HCT116 (cell line): ENCODE results near the gene AMBP. TPM values are rescaled to one million over a fixed set of nuclear protein-coding genes. Genes with fewer than 3 reads are reported as not detected.

Source experiments
- ATAC-seq: fragments of 200-7000 bp; cut with Tn5 transposase; 2 replicates; pipeline ENCODE4 v1.9.1; 2020; ENCODE audit warnings: mild to moderate bottlenecking, moderate library complexity
- BruUV-seq: library from RNA; stranded (reverse); fragments of 400-500 nt; replicated peaks from 2 replicates; lab custom pipeline; 2021; lab: Mats Ljungman, UMichigan
- CTCF ChIA-PET: fragments of 300-600 bp; sonication (Branson Sonifier 250); formaldehyde crosslinking; loops from one replicate; lab custom pipeline; 2021; ENCODE audit warnings: antibody characterized with exemption; lab: Charles Lee
- POLR2A ChIA-PET: fragments of 300-600, 350-600 bp; sonication (Branson Sonifier 250); formaldehyde crosslinking; loops from one replicate; lab custom pipeline; 2021; ENCODE audit warnings: antibody characterized with exemption; lab: Charles Lee
- RAD21 ChIA-PET, 2 experiments: fragments of 300-600 bp; sonication (Branson Sonifier 250); formaldehyde crosslinking; loops; one replicate each; lab custom pipeline; 2023; ENCODE audit warnings: low total read pairs in 2 of 2; ENCODE audit not compliant: uncharacterized antibody in 2 of 2, unreplicated experiment in 2 of 2, low non-redundant PET in 1 of 2; lab: Charles Lee
- DNase-seq: peaks from one replicate; pipeline ENCODE4 v3.0.0-alpha.2; 2010; ENCODE audit warnings: low read depth, low spot score
- H2AFZ ChIP-seq: fragments of 200-600 bp; shearing (Covaris generic), sonication (generic); 2 replicates; pipeline ENCODE4 v1.6.1; 2017; ENCODE audit warnings: low read depth, mixed run types, mixed read lengths, antibody characterized with exemption, low read length; ENCODE audit not compliant: poor library complexity, severe bottlenecking
- H3K27ac ChIP-seq: 2 replicates; pipeline ENCODE4 v1.5.1; 2012; ENCODE audit warnings: low read depth, low read length
- H3K27me3 ChIP-seq: fragments of 200-600 bp; sonication (generic); 2 replicates; pipeline ENCODE4 v1.6.1; 2016; ENCODE audit warnings: mixed run types, low read length, mixed read lengths; ENCODE audit not compliant: insufficient read depth
- H3K36me3 ChIP-seq, 2 experiments: fragments of 200-500 bp in 1 of 2; fragments of 200-600 bp in 1 of 2; sonication (Bioruptor generic) in 1 of 2; sonication (generic) in 1 of 2; 2 replicates each; pipeline versions ENCODE4 v1.5.1 to v1.6.1; 2014 to 2016; ENCODE audit warnings: low read length in 2 of 2, inconsistent platforms in 1 of 2, mixed read lengths in 1 of 2, mixed run types in 1 of 2; ENCODE audit not compliant: insufficient read depth in 2 of 2, control insufficient read depth in 1 of 2
- H3K4me1 ChIP-seq, 2 experiments: fragments of 200-600 bp in 1 of 2; sonication (generic) in 1 of 2; 2 replicates each; pipeline versions ENCODE4 v1.5.1 to v1.6.1; 2012 to 2017; ENCODE audit warnings: low read length in 2 of 2, inconsistent platforms in 1 of 2, mild to moderate bottlenecking in 1 of 2, mixed read lengths in 1 of 2, mixed run types in 1 of 2, moderate library complexity in 1 of 2; ENCODE audit not compliant: insufficient read depth in 2 of 2, control insufficient read depth in 1 of 2
- H3K4me2 ChIP-seq: fragments of 200-600 bp; sonication (generic); 2 replicates; pipeline ENCODE4 v1.6.1; 2017; ENCODE audit warnings: mixed run types, low read length, mixed read lengths
- H3K4me3 ChIP-seq, 2 experiments: fragments of 200-600 bp in 1 of 2; sonication (generic) in 1 of 2; replicated peaks in 1 of 2; 2 replicates each; pipeline ENCODE4 v1.5.1; 2011 to 2016; ENCODE audit warnings: low read length in 2 of 2, control low read depth in 1 of 2, low read depth in 1 of 2, mild to moderate bottlenecking in 1 of 2, mixed read lengths in 1 of 2, mixed run types in 1 of 2
- H3K79me2 ChIP-seq: fragments of 200-600 bp; sonication (generic); 2 replicates; pipeline ENCODE4 v1.6.1; 2017; ENCODE audit warnings: mild to moderate bottlenecking, mixed run types, low read length, moderate library complexity, mixed read lengths; ENCODE audit not compliant: insufficient read depth
- H3K9ac ChIP-seq: fragments of 200-600 bp; sonication (generic); 2 replicates; pipeline ENCODE4 v1.6.1; 2016; ENCODE audit warnings: low read length, mixed read lengths
- H3K9me2 ChIP-seq: fragments of 200-600 bp; sonication (generic), shearing (Covaris generic); 2 replicates; pipeline ENCODE4 v1.6.1; 2017; ENCODE audit warnings: mixed run types, mild to moderate bottlenecking, moderate library complexity; ENCODE audit not compliant: insufficient read depth
- H3K9me3 ChIP-seq, 2 experiments: fragments of 200-500 bp in 1 of 2; fragments of 200-600 bp in 1 of 2; sonication (Bioruptor generic) in 1 of 2; sonication (generic) in 1 of 2; 2 replicates each; pipeline ENCODE4 v1.6.1; 2014 to 2017; ENCODE audit warnings: low read length in 2 of 2, mixed read lengths in 2 of 2, inconsistent platforms in 1 of 2, low read depth in 1 of 2, mild to moderate bottlenecking in 1 of 2, mixed run types in 1 of 2, moderate library complexity in 1 of 2; ENCODE audit not compliant: control insufficient read depth in 1 of 2, insufficient read depth in 1 of 2
- H4K20me1 ChIP-seq: fragments of 200-600 bp; sonication (generic), shearing (Covaris generic); 2 replicates; pipeline ENCODE4 v1.6.1; 2017; ENCODE audit warnings: mixed run types, mild to moderate bottlenecking, moderate library complexity; ENCODE audit not compliant: insufficient read depth
- CBX3 ChIP-seq: IDR thresholded peaks from 2 replicates; pipeline ENCODE4 v1.6.1; 2012; ENCODE audit warnings: low read depth
- CEBPB ChIP-seq: IDR thresholded peaks from 2 replicates; pipeline ENCODE4 v1.6.1; 2012; ENCODE audit warnings: low read depth
- EZH2 ChIP-seq: fragments of 200-600 bp; sonication (generic); IDR thresholded peaks from 2 replicates; pipeline ENCODE4 v1.6.1; 2017; ENCODE audit warnings: antibody characterized with exemption, mixed run types
- JUND ChIP-seq: IDR thresholded peaks from 2 replicates; pipeline ENCODE4 v1.6.1; 2012
- POLR2AphosphoS5 ChIP-seq: IDR thresholded peaks from 2 replicates; pipeline ENCODE4 v1.6.1; 2011; ENCODE audit warnings: mild to moderate bottlenecking, low read depth, low read length, moderate library complexity
- REST ChIP-seq: IDR thresholded peaks from 2 replicates; pipeline ENCODE4 v1.6.1; 2012; ENCODE audit warnings: low read depth
- SP1 ChIP-seq: IDR thresholded peaks from 2 replicates; pipeline ENCODE4 v1.6.1; 2012; ENCODE audit warnings: low read depth
- TCF7L2 ChIP-seq: IDR thresholded peaks from 2 replicates; pipeline ENCODE4 v1.7.0; 2011; ENCODE audit warnings: borderline replicate concordance, inconsistent platforms; ENCODE audit not compliant: insufficient read depth, insufficient read length; ENCODE audit errors: extremely low read depth
- ZBTB33 ChIP-seq: IDR thresholded peaks from 2 replicates; pipeline ENCODE4 v1.6.1; 2011; ENCODE audit warnings: mild to moderate bottlenecking, low read length, moderate library complexity; ENCODE audit not compliant: insufficient replicate concordance; ENCODE audit errors: extremely low read depth
- ZNF274 ChIP-seq: fragments of 200-500 bp; sonication (Bioruptor generic); IDR thresholded peaks from 2 replicates; pipeline ENCODE4 v1.6.1; 2014; ENCODE audit warnings: mild to moderate bottlenecking, low read depth, low read length, inconsistent platforms
- intact Hi-C: fragments of 100-400 bp; cut with micrococcal nuclease; formaldehyde crosslinking; loops from 2 replicates; pipeline ENCODE4 v1.10.0; 2022
- total RNA-seq: library from RNA; stranded (reverse); gene quantifications from one replicate; pipeline ENCODE4 v1.2.1, GENCODE V29; 2021; ENCODE audit not compliant: unreplicated experiment

Gene AMBP
- total RNA-seq, 1 experiment from 2014 or later: 1.9 TPM

GRCh38 chr9:114116126-114116747 lies 38.1 kb upstream of the AMBP start (continued):
- TF ChIP-seq SP1: no peak
- no peak for TF ChIP-seq CEBPB
- no peak for TF ChIP-seq ZNF274
- no peak for TF ChIP-seq POLR2AphosphoS5
- TF ChIP-seq JUND: no peak
- no peak for TF ChIP-seq ZBTB33
- TF ChIP-seq TCF7L2: no peak

GRCh38 chr9:114115654-114116125 lies 37.6 kb upstream of the AMBP start:
- no peak overlapping the region for H3K4me3 ChIP-seq
- no peaks in the 10 kb centered on the region for H3K9me3 ChIP-seq
- no peaks in the 10 kb centered on the region for H4K20me1 ChIP-seq
- no peaks in the 10 kb centered on the region for H3K4me1 ChIP-seq
- no peaks in the 10 kb centered on the region for H3K36me3 ChIP-seq
- POLR2A ChIA-PET: no interaction called here
- H3K9ac ChIP-seq: no peak overlapping the region
- no peak overlapping the region for H3K4me2 ChIP-seq
- H3K27ac ChIP-seq: no peak overlapping the region
- no peaks in the 10 kb centered on the region for H3K9me2 ChIP-seq
- no TSS peak for BruUV-seq
- peaks cover 23% of the 10 kb centered on the region; the same call in 1 of the 2 replicates for H3K27me3 ChIP-seq
- DNase-seq (no peak), ATAC-seq (no peak)
- no peak overlapping the region for H2AFZ ChIP-seq
- CTCF ChIA-PET: no interaction called here
- intact Hi-C loops: no loop called here
- TF ChIP-seq EZH2 (no peak), CBX3 (no peak), REST (no peak), ZNF274 (no peak)
- RAD21 ChIA-PET: no interaction called here
- no peaks in the 10 kb centered on the region for H3K79me2 ChIP-seq
